Measurements from ENCODE around the gene LRCH3. TPM values are rescaled to one million over a fixed set of nuclear protein-coding genes. Genes with fewer than 3 reads are reported as not detected.

Gene LRCH3
- total RNA-seq, 4 donors from 2014 or later, result 22.5 to 34.3 (median 27.7) TPM

GRCh38 chr3:197888511-197888910 is 97.5 kb downstream of the LRCH3 start:
- no peak for DNase-seq (ENCODE audit: low spot score in 2 of 2)
- 80 to 91% methylated on average over 1 of the region's 1 CpG for WGBS, 2 donors
- TF ChIP-seq POLR2A (IDR thresholded peaks at IDR 0.05) (no peak), CTCF (IDR thresholded peaks at IDR 0.05) (no peak)
- intact Hi-C loops (cut with DNase I; ENCODE audit: low total_unique reads), result no loop called here
- H3K4me3 ChIP-seq (ENCODE audit: low read depth, poor library complexity, severe bottlenecking), result no peak overlapping the region

- WGBS, 2 donors, result 82% methylated on average over 9 of the region's 9 CpGs
- intact Hi-C loops (cut with DNase I; ENCODE audit: low total_unique reads), result no loop called here
- no peak for TF ChIP-seq CTCF (IDR thresholded peaks at IDR 0.05)
- no peak for TF ChIP-seq POLR2A (IDR thresholded peaks at IDR 0.05)
- no peak overlapping the region for H3K4me3 ChIP-seq (ENCODE audit: low read depth, poor library complexity, severe bottlenecking)
- no peak for DNase-seq (ENCODE audit: low spot score in 2 of 2)
Observed at GRCh38 chr3:197889204-197889930, 98.3 kb downstream of the LRCH3 start.

- 90 to 91% methylated on average over 4 of the region's 4 CpGs for WGBS, 2 donors
- no peak overlapping the region for H3K4me3 ChIP-seq (ENCODE audit: low read depth, poor library complexity, severe bottlenecking)
- DNase-seq (ENCODE audit: low spot score in 2 of 2), result no peak
- intact Hi-C loops (cut with DNase I; ENCODE audit: low total_unique reads), result no loop called here
- no peak for TF ChIP-seq CTCF (IDR thresholded peaks at IDR 0.05)
- no peak for TF ChIP-seq POLR2A (IDR thresholded peaks at IDR 0.05)
Observed at GRCh38 chr3:197890693-197891092, 99.6 kb downstream of the LRCH3 start.

- WGBS, 2 donors, result 93 to 95% methylated on average over 5 of the region's 5 CpGs
- intact Hi-C loops (cut with DNase I; ENCODE audit: low total_unique reads), result no loop called here
- TF ChIP-seq POLR2A (IDR thresholded peaks at IDR 0.05) (no peak), CTCF (IDR thresholded peaks at IDR 0.05) (no peak)
- H3K4me3 ChIP-seq (ENCODE audit: low read depth, poor library complexity, severe bottlenecking), result no peak overlapping the region
- DNase-seq (ENCODE audit: low spot score in 2 of 2), result no peak
Observed at GRCh38 chr3:197892162-197892561, 101.1 kb downstream of the LRCH3 start.

- intact Hi-C loops (cut with DNase I; ENCODE audit: low total_unique reads), result no loop called here
- H3K4me3 ChIP-seq (ENCODE audit: low read depth, poor library complexity, severe bottlenecking), result no peak overlapping the region
- 75 to 87% methylated on average over 3 of the region's 3 CpGs for WGBS, 2 donors
- DNase-seq (ENCODE audit: low spot score in 2 of 2), result peak in 1 of 2 donors; percentile 6
- TF ChIP-seq POLR2A (IDR thresholded peaks at IDR 0.05), result no peak
- no peak for TF ChIP-seq CTCF (IDR thresholded peaks at IDR 0.05)
Observed at GRCh38 chr3:197896421-197896820, 105.4 kb downstream of the LRCH3 start.
